Activated T-cell treated with anti-CD3 and anti-CD28 coated beads, Interleukin-2, amount 50 U/mL, for 48 hours (primary cell): ENCODE results near the gene COG8.

Source experiments
- DNase-seq, 2 experiments: peaks; one replicate each; pipeline ENCODE4 v3.0.0-alpha.2; 2020

COG8 gene

GRCh38 chr16:69344171-69344570, 4.8 kb upstream of the COG8 start:
- no peak for DNase-seq

- peak; percentile 47 to 48 for DNase-seq
These were observed 806 bp upstream of the COG8 start for GRCh38 chr16:69340095-69340644.

GRCh38 chr16:69338557-69339288, 641 bp downstream of the COG8 start:
- DNase-seq = no peak

- DNase-seq = no peak
These were observed 4.7 kb downstream of the COG8 start for GRCh38 chr16:69334696-69335095.

GRCh38 chr16:69330286-69331109, 8.9 kb downstream of the COG8 start, which contains the start of gene PDF:
PDF (minus strand) TSS chr16:69330588; CDS start chr16:69330570, 18 bp downstream.
- peak; percentile 88 to 91 for DNase-seq

- no peak for DNase-seq
These were observed 9.7 kb downstream of the COG8 start for GRCh38 chr16:69329369-69330285.

- DNase-seq = peak; percentile 35
These were observed 10.5 kb downstream of the COG8 start for GRCh38 chr16:69328854-69329316.

GRCh38 chr16:69327585-69328310, 11.6 kb downstream of the COG8 start:
- DNase-seq = peak; percentile 15 to 16

- peak; percentile 15 to 17 for DNase-seq
These were observed 13.0 kb downstream of the COG8 start for GRCh38 chr16:69326172-69326873.

- DNase-seq = peak; percentile 17 to 18
These were observed 13.6 kb downstream of the COG8 start for GRCh38 chr16:69325784-69326171.

- DNase-seq = peak; percentile 13 to 16
These were observed 14.6 kb downstream of the COG8 start for GRCh38 chr16:69324585-69325253.

- peak; percentile 15 for DNase-seq
These were observed 15.3 kb downstream of the COG8 start for GRCh38 chr16:69324013-69324531.

- peak; percentile 12 to 16 for DNase-seq
These were observed 15.9 kb downstream of the COG8 start for GRCh38 chr16:69323415-69323814.

GRCh38 chr16:69322343-69322742, 17.0 kb downstream of the COG8 start:
- peak; percentile 14 to 15 for DNase-seq

GRCh38 chr16:69321080-69321479, 18.3 kb downstream of the COG8 start:
- peak in 1 of 2 experiments; percentile 15 for DNase-seq

GRCh38 chr16:69320740-69321073, 18.7 kb downstream of the COG8 start:
- peak in 1 of 2 experiments; percentile 15 for DNase-seq

GRCh38 chr16:69319826-69320739, 19.3 kb downstream of the COG8 start:
- peak; percentile 16 to 18 for DNase-seq

GRCh38 chr16:69319381-69319780, 20.0 kb downstream of the COG8 start:
- peak in 1 of 2 experiments; percentile 16 for DNase-seq

GRCh38 chr16:69318911-69319289, 20.5 kb downstream of the COG8 start:
- DNase-seq = peak; percentile 4 to 13
